CD4-positive, alpha-beta memory T cell (primary cell): Measurements from ENCODE around the gene ATP11A. TPM values are rescaled to one million over a fixed set of nuclear protein-coding genes. Genes with fewer than 3 reads are reported as not detected.

Experiments used
- CTCF ChIA-PET: fragments of 350-600 bp; sonication (Branson Sonifier 250); formaldehyde crosslinking; loops from one replicate; lab custom pipeline; 2021; ENCODE audit warnings: inconsistent platforms; ENCODE audit not compliant: partially characterized antibody; lab: Charles Lee
- POLR2A ChIA-PET: fragments of 350-600 bp; sonication (Branson Sonifier 250); formaldehyde crosslinking; loops from one replicate; lab custom pipeline; 2021; ENCODE audit not compliant: partially characterized antibody; lab: Charles Lee
- DNase-seq, 5 donors: peaks; one replicate each; pipeline versions ENCODE4 v3.0.0 to v3.0.0-alpha.2; 2020 to 2022; ENCODE audit warnings: mixed read lengths in 1 of 5
- H3K27ac ChIP-seq: one replicate; pipeline ENCODE4 v1.7.0; 2013; ENCODE audit warnings: low read depth, low read length
- H3K27me3 ChIP-seq: 2 replicates; pipeline ENCODE4 v1.7.0; 2013; ENCODE audit warnings: mild to moderate bottlenecking, low read length, moderate library complexity; ENCODE audit not compliant: insufficient read depth
- H3K36me3 ChIP-seq: 2 replicates; pipeline ENCODE4 v1.7.0; 2013; ENCODE audit warnings: mild to moderate bottlenecking, low read length, moderate library complexity; ENCODE audit not compliant: insufficient read depth
- H3K4me1 ChIP-seq: 2 replicates; pipeline ENCODE4 v1.7.0; 2013; ENCODE audit warnings: mild to moderate bottlenecking, low read length, moderate library complexity; ENCODE audit not compliant: insufficient read depth
- H3K4me3 ChIP-seq, 2 donors: one replicate each; pipeline ENCODE4 v1.7.0; 2013; ENCODE audit warnings: low read length in 2 of 2, mild to moderate bottlenecking in 1 of 2
- H3K9me3 ChIP-seq, 2 donors: one replicate each; pipeline ENCODE4 v1.7.0; 2013; ENCODE audit warnings: low read length in 2 of 2, control low read depth in 1 of 2; ENCODE audit not compliant: control insufficient read depth in 1 of 2
- H3K27ac Mint-ChIP-seq, 7 donors: one replicate each; pipeline ENCODE4 v1.8.0; 2020 to 2021; ENCODE audit warnings: mixed read lengths in 7 of 7, mild to moderate bottlenecking in 6 of 7, inconsistent platforms in 3 of 7, moderate library complexity in 3 of 7
- H3K27me3 Mint-ChIP-seq, 2 donors: one replicate each; pipeline ENCODE4 v1.8.0; 2020 to 2021; ENCODE audit warnings: mixed read lengths in 2 of 2
- H3K36me3 Mint-ChIP-seq, 2 donors: one replicate each; pipeline ENCODE4 v1.8.0; 2020 to 2021; ENCODE audit warnings: mixed read lengths in 2 of 2, inconsistent platforms in 1 of 2, mild to moderate bottlenecking in 1 of 2
- H3K4me1 Mint-ChIP-seq, 4 donors: one replicate each; pipeline ENCODE4 v1.8.0; 2020 to 2021; ENCODE audit warnings: mixed read lengths in 4 of 4, mild to moderate bottlenecking in 1 of 4
- H3K4me3 Mint-ChIP-seq, 8 donors: one replicate each; pipeline ENCODE4 v1.8.0; 2020 to 2021; ENCODE audit warnings: mixed read lengths in 8 of 8, mild to moderate bottlenecking in 7 of 8, moderate library complexity in 6 of 8, inconsistent platforms in 3 of 8
- H3K9me3 Mint-ChIP-seq, 8 donors: one replicate each; pipeline ENCODE4 v1.8.0; 2020 to 2021; ENCODE audit warnings: mixed read lengths in 8 of 8, mild to moderate bottlenecking in 5 of 8, inconsistent platforms in 3 of 8, moderate library complexity in 1 of 8
- intact Hi-C: fragments of 100-400 bp; cut with micrococcal nuclease; formaldehyde crosslinking; loops from one replicate; pipeline ENCODE4 v1.15.1; 2023
- polyA plus RNA-seq, 2 donors: library from polyadenylated mRNA; unstranded; fragments of 300-500 nt; fragmentation: Illumina TruSeq; gene quantifications; one replicate each; pipeline ENCODE4 v1.2.3, GENCODE V29; 2021
- total RNA-seq, 2 experiments: library from RNA; stranded (reverse); gene quantifications; one replicate each; pipeline ENCODE4 v1.2.3, GENCODE V29; 2021

ATP11A gene
- total and polyA plus RNA-seq, 4 experiments from 2014 or later, result 1.1 to 50.5 (median 30.7) TPM

DNA sequence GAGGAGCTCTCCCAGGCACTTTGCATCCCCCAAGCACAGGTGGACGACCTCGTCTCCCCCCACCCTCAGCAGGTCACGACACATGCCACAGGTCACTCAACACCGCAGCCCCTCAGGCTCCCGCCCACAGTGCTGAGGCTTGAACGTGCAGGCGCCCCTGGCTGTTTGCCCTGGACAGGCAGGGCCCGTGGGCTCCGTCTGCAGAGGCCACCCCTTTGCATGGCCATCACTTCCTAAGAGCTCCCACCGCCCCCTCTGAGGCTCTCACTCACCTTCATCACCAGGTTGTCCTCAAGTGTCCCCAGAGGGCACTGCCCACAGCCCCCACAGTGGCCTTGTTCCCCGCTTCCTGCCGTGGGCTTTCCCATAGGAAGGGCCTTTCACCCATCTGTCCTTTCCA, 147.1 kb downstream of the ATP11A start:
- Mint-ChIP-seq H3K27me3 (no peaks in the 10 kb centered on the region), H3K9me3 (no peaks in the 10 kb centered on the region), H3K4me1 (no peaks in the 10 kb centered on the region), H3K27ac (no peak overlapping the region), H3K36me3 (peaks cover 58 to 65% of the 10 kb centered on the region in 2 donors), H3K4me3 (no peak overlapping the region)
- H3K27me3 ChIP-seq, result no peaks in the 10 kb centered on the region
- peaks cover 41% of the 10 kb centered on the region for H3K36me3 ChIP-seq
- no peak overlapping the region for H3K4me3 ChIP-seq
- no peak for DNase-seq
- H3K9me3 ChIP-seq, result no peaks in the 10 kb centered on the region
- intact Hi-C loops, result no loop called here
- CTCF ChIA-PET, result no interaction called here
- H3K27ac ChIP-seq, result no peak overlapping the region
- POLR2A ChIA-PET, result no interaction called here
- H3K4me1 ChIP-seq, result no peaks in the 10 kb centered on the region

DNA sequence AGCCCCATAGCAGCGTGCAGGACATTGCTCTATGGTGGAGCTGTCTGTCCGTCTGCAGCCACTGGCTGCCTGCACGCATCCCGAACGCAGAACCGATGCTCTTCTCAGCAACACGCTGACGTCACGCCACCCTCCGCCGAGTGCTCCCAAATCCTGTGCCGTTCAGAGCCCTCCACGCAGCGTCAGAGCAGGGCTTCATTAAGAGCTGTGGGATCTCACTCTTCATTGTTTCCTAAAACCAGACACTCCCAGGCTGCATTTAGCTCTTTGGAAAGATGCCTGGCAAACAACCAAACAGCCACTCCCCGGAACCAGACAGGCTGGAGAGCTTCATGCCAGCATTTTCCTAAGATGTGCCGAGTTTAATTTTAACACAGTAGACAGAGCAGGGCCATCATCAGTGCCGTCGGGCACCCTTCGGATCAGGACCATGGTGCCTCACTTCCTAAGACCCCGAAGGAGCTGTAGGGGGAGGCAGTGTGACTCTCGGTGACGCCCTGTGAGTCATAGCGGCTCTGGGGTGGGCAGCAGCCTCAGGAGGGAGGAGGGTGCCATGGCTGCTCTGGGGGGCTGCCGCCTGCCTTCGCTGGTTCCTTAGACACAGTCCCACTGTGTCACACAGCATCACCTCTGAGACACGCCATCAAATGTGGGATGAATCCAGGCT, 147.7 kb downstream of the ATP11A start:
- Histone ChIP-seq H3K4me1 (no peaks in the 10 kb centered on the region), H3K27me3 (no peaks in the 10 kb centered on the region), H3K36me3 (peaks cover 35% of the 10 kb centered on the region), H3K4me3 (no peak overlapping the region), H3K9me3 (no peaks in the 10 kb centered on the region), H3K27ac (no peak overlapping the region)
- Mint-ChIP-seq H3K27me3 (no peaks in the 10 kb centered on the region), H3K9me3 (no peaks in the 10 kb centered on the region), H3K36me3 (peaks cover 57 to 63% of the 10 kb centered on the region in 2 donors), H3K4me1 (no peaks in the 10 kb centered on the region), H3K4me3 (no peak overlapping the region), H3K27ac (peak overlapping the region in 2 of 7 donors; percentile 22 to 36)
- CTCF ChIA-PET, result no interaction called here
- DNase-seq, result no peak
- intact Hi-C loops, result no loop called here
- POLR2A ChIA-PET, result no interaction called here

DNA sequence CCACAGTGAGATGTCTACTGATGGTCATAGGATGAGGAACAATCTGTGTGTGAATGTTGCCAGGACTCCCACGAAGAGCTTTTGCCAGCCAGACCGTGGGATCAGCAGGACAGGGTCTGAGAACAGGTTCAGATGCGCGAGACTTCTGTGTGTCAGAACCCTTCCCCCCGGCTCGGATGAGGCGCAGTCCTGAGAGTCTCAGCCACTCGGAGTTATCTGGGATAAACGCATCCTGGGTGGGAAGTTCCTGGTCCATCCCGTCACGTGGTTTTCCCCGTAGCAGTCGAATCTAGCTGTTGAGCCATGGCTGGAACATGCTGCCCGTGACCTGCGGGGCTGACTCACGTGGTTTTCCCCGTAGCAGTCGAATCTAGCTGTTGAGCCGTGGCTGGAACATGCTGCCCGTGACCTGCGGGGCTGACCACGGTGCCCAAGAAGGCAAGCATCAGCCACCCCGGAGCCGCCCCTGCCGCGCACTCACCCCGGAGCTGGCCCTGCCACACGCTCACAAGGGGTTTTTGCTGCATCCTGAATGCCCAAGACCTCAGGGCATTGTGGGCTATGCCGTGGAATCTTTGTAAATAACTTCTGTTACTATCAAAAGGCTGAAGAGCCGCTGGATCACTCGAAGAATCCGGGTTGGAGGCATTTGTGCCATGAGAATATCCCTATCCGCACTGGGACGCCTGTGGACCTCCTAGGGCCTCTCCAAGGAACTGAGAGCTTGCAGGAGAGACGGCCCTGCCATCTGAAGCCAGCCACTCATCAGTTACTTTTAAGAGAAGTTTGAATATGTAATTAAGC, 148.4 kb downstream of the ATP11A start:
- DNase-seq, result no peak
- Mint-ChIP-seq H3K27ac (peak overlapping the region in 1 of 7 donors; percentile 37), H3K4me3 (no peak overlapping the region), H3K9me3 (no peaks in the 10 kb centered on the region), H3K4me1 (no peaks in the 10 kb centered on the region), H3K27me3 (no peaks in the 10 kb centered on the region), H3K36me3 (peaks cover 56 to 63% of the 10 kb centered on the region in 2 donors)
- Histone ChIP-seq H3K27ac (no peak overlapping the region), H3K36me3 (peaks cover 35% of the 10 kb centered on the region), H3K4me1 (no peaks in the 10 kb centered on the region), H3K9me3 (no peaks in the 10 kb centered on the region), H3K4me3 (no peak overlapping the region), H3K27me3 (no peaks in the 10 kb centered on the region)
- ChIA-PET CTCF (no interaction called here), POLR2A (no interaction called here)
- intact Hi-C loops, result no loop called here

DNA sequence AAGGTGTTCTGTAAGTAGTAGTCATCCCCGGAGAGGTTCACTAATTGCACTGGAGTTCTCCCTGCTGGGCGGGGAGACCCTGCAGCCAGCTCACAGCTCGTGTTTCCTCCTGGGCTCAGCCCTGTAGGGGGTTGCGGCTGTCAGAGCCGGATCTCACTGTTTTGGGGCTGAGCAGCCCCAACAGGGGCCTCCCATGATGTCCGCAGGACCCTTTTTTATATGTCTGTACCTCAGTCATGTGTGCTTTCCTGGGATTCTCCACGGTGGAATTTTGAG, 148.9 kb downstream of the ATP11A start:
- H3K9me3 Mint-ChIP-seq, result no peaks in the 10 kb centered on the region
- no peaks in the 10 kb centered on the region for H3K27me3 Mint-ChIP-seq
- no peaks in the 10 kb centered on the region for H3K9me3 ChIP-seq
- no peak for DNase-seq
- peaks cover 57 to 63% of the 10 kb centered on the region in 2 donors for H3K36me3 Mint-ChIP-seq
- intact Hi-C loops, result no loop called here
- H3K4me3 ChIP-seq, result no peak overlapping the region
- H3K27ac ChIP-seq, result no peak overlapping the region
- no peaks in the 10 kb centered on the region for H3K4me1 ChIP-seq
- no peak overlapping the region for H3K4me3 Mint-ChIP-seq
- peaks cover 32% of the 10 kb centered on the region for H3K36me3 ChIP-seq
- H3K27ac Mint-ChIP-seq, result peak overlapping the region in 1 of 7 donors; percentile 47
- no peaks in the 10 kb centered on the region for H3K4me1 Mint-ChIP-seq
- CTCF ChIA-PET, result no interaction called here
- POLR2A ChIA-PET, result no interaction called here
- H3K27me3 ChIP-seq, result no peaks in the 10 kb centered on the region

DNA sequence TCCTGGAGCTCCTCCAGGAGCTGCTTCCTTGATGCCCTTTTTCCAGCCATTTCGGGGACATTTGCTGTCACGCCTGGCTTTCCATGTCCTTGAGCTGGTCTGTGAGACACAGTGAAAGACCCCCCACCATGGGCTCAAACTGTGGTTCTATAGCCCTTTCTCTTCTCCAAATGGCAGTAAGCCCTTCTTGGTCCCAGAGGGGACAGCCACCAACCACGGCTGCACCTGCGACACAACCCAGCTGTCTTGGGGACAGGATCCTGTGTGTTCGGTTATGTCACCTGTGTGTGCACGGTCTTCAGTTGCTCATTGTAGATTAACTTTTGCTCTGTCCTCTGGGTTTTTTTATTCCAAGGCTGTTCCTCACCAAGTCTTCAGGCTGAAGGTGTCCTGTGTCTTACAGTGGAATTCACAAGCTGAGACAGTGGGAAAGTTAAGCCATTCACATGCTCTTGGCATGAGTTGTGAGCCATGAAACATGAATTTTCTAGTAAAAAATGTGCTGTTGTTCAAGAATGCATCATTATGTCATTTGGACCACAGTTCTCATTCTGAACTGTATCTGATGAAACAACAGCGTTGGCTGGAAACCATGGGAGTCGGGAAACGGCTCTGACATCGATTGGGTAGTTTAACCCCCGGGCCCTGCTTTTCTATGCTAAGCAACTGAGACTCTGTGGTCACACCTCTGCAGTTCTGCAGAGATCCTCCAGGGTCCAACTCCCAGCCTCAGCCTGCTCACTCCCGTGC, 149.7 kb downstream of the ATP11A start:
- Mint-ChIP-seq H3K9me3 (no peaks in the 10 kb centered on the region), H3K36me3 (peaks cover 56 to 62% of the 10 kb centered on the region in 2 donors), H3K27ac (no peak overlapping the region), H3K4me1 (no peaks in the 10 kb centered on the region), H3K4me3 (no peak overlapping the region), H3K27me3 (no peaks in the 10 kb centered on the region)
- Histone ChIP-seq H3K27me3 (no peaks in the 10 kb centered on the region), H3K27ac (no peak overlapping the region), H3K4me3 (no peak overlapping the region), H3K36me3 (peaks cover 28% of the 10 kb centered on the region), H3K9me3 (no peaks in the 10 kb centered on the region), H3K4me1 (no peaks in the 10 kb centered on the region)
- no peak for DNase-seq
- ChIA-PET POLR2A (no interaction called here), CTCF (no interaction called here)
- intact Hi-C loops, result no loop called here

DNA sequence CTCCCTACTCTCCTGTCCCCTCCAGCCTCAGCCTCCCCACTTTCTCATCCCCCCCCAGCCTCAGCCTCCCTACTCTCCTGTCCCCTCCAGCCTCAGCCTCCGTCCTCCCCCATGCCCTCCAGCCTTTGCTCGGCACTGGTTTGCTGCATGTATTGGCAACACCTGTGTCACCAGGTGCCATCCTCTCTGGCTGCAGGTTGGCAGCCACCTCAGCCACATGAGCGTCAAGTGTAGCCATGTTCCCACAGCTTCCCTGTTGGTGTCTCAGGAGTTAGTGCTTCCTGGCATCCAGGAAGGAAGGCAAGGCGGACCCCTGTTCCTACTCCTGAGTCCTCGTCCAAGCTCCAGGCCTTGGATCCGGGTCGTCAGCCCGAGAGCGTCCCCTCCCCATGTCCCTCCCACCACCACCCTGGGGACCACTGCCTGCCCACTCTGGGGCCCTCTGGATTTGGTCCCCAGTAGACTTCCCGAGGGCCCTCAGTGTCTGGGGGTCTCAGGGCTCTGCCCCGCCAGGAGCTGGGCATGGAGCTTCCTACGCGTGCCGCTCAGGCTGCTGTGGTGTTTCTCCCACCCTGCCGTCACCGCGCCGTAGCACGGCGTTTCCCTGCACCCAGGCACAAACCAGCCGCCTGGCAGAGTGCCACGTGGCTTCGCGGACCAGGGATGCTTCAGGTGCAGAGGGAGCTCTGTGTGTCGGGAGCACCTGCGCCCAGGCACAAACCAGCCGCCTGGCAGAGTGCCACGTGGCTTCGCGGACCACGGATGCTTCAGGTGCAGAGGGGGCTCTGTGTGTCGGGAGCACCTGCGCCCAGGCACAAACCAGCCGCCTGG, 150.8 kb downstream of the ATP11A start:
- Mint-ChIP-seq H3K27ac (peak overlapping the region in 1 of 7 donors; percentile 68), H3K4me1 (no peaks in the 10 kb centered on the region), H3K36me3 (peaks cover 50 to 55% of the 10 kb centered on the region in 2 donors), H3K27me3 (no peaks in the 10 kb centered on the region), H3K4me3 (no peak overlapping the region), H3K9me3 (no peaks in the 10 kb centered on the region)
- no peaks in the 10 kb centered on the region for H3K4me1 ChIP-seq
- no peak overlapping the region for H3K27ac ChIP-seq
- CTCF ChIA-PET, result no interaction called here
- peaks cover 23% of the 10 kb centered on the region for H3K36me3 ChIP-seq
- no peak for DNase-seq
- no peaks in the 10 kb centered on the region for H3K9me3 ChIP-seq
- H3K27me3 ChIP-seq, result no peaks in the 10 kb centered on the region
- intact Hi-C loops, result no loop called here
- POLR2A ChIA-PET, result no interaction called here
- no peak overlapping the region for H3K4me3 ChIP-seq
